Heart left ventricle (tissue), 16 donors: ENCODE results near the gene FAM241B. TPM values are rescaled to one million over a fixed set of nuclear protein-coding genes. Genes with fewer than 3 reads are reported as not detected.

Experiments
- ATAC-seq, 4 donors: fragments of 200-7000 bp; cut with Tn5 transposase; one replicate each; pipeline ENCODE4 v1.9.1; 2020 to 2022; ENCODE audit warnings: moderate library complexity in 4 of 4, mild to moderate bottlenecking in 3 of 4, moderate number of reproducible peaks in 1 of 4
- DNase-seq, 5 donors: peaks; one replicate each; pipeline ENCODE4 v3.0.0-alpha.2; 2020
- H3K27ac ChIP-seq, 12 donors: fragments of 200-600 bp; sonication (generic) in 4 of 12; one replicate each; pipeline versions ENCODE4 v1.5.0 to v1.8.0; 2016 to 2022; ENCODE audit warnings: mild to moderate bottlenecking in 2 of 12
- H3K27me3 ChIP-seq, 9 donors: fragments of 200-600 bp; sonication (generic) in 2 of 9; one replicate each; pipeline versions ENCODE4 v1.5.1 to v1.8.0; 2016 to 2022; ENCODE audit warnings: mild to moderate bottlenecking in 3 of 9
- H3K36me3 ChIP-seq, 9 donors: fragments of 200-600 bp; sonication (generic) in 2 of 9; one replicate each; pipeline versions ENCODE4 v1.5.0 to v1.8.0; 2018 to 2022; ENCODE audit warnings: mild to moderate bottlenecking in 2 of 9
- H3K4me1 ChIP-seq, 12 donors: fragments of 200-600 bp; sonication (generic) in 4 of 12; one replicate each; pipeline versions ENCODE4 v1.5.0 to v1.8.0; 2016 to 2022; ENCODE audit warnings: mild to moderate bottlenecking in 3 of 12
- H3K4me3 ChIP-seq, 12 donors: fragments of 200-600 bp; sonication (generic) in 4 of 12; one replicate each; pipeline versions ENCODE4 v1.5.0 to v1.8.0; 2017 to 2022; ENCODE audit warnings: mild to moderate bottlenecking in 9 of 12, moderate library complexity in 4 of 12
- H3K9me3 ChIP-seq, 12 donors: fragments of 200-600 bp; sonication (generic) in 4 of 12; one replicate each; pipeline versions ENCODE4 v1.5.0 to v1.8.0; 2016 to 2022; ENCODE audit warnings: mild to moderate bottlenecking in 1 of 12
- POLR2A ChIP-seq, 2 donors: fragments of 450-650 bp; IDR thresholded peaks; one replicate each; pipeline ENCODE4 v1.6.1; 2017; ENCODE audit warnings: antibody characterized with exemption in 2 of 2, mild to moderate bottlenecking in 2 of 2, moderate library complexity in 2 of 2
- WGBS, 4 donors: extraction: QIAGEN DNeasy Blood & Tissue Kit in 2 of 4; methylation state at CpG; one replicate each; pipeline versions ENCODE4 v1.1.5 to v1.1.7; 2013 to 2018; 5-methylcytosine and 5-hydroxymethylcytosine counted together
- intact Hi-C, 10 donors: fragments of 100-400 bp; cut with DNase I; formaldehyde crosslinking; loops; one replicate each; pipeline versions ENCODE4 v1.11.1 to v1.14.2; 2022
- polyA plus RNA-seq, 2 donors: library from polyadenylated mRNA; stranded (reverse); fragments of 200-250 nt; gene quantifications; one replicate each; pipeline ENCODE4 v1.2.3, GENCODE V29; 2013
- total RNA-seq, 9 donors: library from RNA; depleted of rRNA in 2 of 9; stranded (reverse); fragments of >200 nt in 2 of 9; fragmentation: NEBNext Ultra II Directional in 3 of 9; extraction: Animal tissue kit (Norgen Biotek cat#: 25700) in 3 of 9; gene quantifications; one replicate each; pipeline versions ENCODE4 v1.1.0 to v1.2.4, GENCODE V29; 2016 to 2023
- TF ChIP-seq, protein P1 (sequence below), 12 donors: fragments of 200-600 bp; sonication (generic) in 4 of 12; IDR thresholded peaks; one replicate each; pipeline versions ENCODE4 v1.5.0 to v1.8.0; 2018 to 2022; ENCODE audit warnings: antibody characterized with exemption in 12 of 12, mild to moderate bottlenecking in 5 of 12
- donor health status: ischemic (EF 13 %, LVEDD 7.1; RV severe dilation, severe dysfunction).
- donor health status: healthy with polysubstance abuse.
- donor health status: DM: no; HTN: yes; CAD: no.
- donor health status: DM: no; HTN: no; CAD: no.
- donor health status: ischemic (EF 25% LVEDD 6.9; RV normal size, moderate dysfunction).
- donor health status: ischemic (EF 25% LVEDD 5.7; RV mildly dilated, moderate dysfunction).
- donor health status: healthy.
- donor health status: DM: yes; HTN: yes; CAD: no.
- donor health status: ischemic (EF 35%, LVEDD 5.7; RV mildly dilated, moderate dysfunction).
- donor health status: nonischemic (EF 11% LVEDD 7.7; RV severe dilation, severe dysfunction).
- donor health status: DM: yes; HTN: yes; CAD: no.
- donor health status: PGD.
- donor health status: ischemic (EF 29% LVEDD 5.4; RV normal size, mild dysfunction).
- donor health status: nonischemic (EF 23%, LVEDD 6.1; RV moderate dilation, normal function).

The FAM241B gene
- total and polyA plus RNA-seq, 11 donors = 0.64 to 7.8 (median 4.5) TPM

- TF ChIP-seq, protein P1, sequence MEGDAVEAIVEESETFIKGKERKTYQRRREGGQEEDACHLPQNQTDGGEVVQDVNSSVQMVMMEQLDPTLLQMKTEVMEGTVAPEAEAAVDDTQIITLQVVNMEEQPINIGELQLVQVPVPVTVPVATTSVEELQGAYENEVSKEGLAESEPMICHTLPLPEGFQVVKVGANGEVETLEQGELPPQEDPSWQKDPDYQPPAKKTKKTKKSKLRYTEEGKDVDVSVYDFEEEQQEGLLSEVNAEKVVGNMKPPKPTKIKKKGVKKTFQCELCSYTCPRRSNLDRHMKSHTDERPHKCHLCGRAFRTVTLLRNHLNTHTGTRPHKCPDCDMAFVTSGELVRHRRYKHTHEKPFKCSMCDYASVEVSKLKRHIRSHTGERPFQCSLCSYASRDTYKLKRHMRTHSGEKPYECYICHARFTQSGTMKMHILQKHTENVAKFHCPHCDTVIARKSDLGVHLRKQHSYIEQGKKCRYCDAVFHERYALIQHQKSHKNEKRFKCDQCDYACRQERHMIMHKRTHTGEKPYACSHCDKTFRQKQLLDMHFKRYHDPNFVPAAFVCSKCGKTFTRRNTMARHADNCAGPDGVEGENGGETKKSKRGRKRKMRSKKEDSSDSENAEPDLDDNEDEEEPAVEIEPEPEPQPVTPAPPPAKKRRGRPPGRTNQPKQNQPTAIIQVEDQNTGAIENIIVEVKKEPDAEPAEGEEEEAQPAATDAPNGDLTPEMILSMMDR (IDR thresholded peaks at IDR 0.05) = no peak
- TF ChIP-seq POLR2A (IDR thresholded peaks at IDR 0.05) = no peak
- Histone ChIP-seq H3K36me3 (no peaks in the 10 kb centered on the region), H3K9me3 (no peaks in the 10 kb centered on the region), H3K27me3 (peaks cover 0 to 14% (median 4%) of the 10 kb centered on the region in 9 donors), H3K27ac (no peak overlapping the region), H3K4me1 (peaks cover 0 to 11% (median 0%) of the 10 kb centered on the region in 12 donors), H3K4me3 (no peak overlapping the region)
- ATAC-seq (no peak), DNase-seq (no peak)
- 86 to 89% (median 86%) methylated on average over 10 of the region's 10 CpGs for WGBS, 4 donors
- intact Hi-C loops = loop anchor here in 1 of 10 donors (10.0 kb wide), 1 partner anchor 137 kb away; no protein-coding TSS in a partner anchor
These were observed 27.8 kb downstream of the FAM241B start for GRCh38 chr10:69657866-69658265.

DNA sequence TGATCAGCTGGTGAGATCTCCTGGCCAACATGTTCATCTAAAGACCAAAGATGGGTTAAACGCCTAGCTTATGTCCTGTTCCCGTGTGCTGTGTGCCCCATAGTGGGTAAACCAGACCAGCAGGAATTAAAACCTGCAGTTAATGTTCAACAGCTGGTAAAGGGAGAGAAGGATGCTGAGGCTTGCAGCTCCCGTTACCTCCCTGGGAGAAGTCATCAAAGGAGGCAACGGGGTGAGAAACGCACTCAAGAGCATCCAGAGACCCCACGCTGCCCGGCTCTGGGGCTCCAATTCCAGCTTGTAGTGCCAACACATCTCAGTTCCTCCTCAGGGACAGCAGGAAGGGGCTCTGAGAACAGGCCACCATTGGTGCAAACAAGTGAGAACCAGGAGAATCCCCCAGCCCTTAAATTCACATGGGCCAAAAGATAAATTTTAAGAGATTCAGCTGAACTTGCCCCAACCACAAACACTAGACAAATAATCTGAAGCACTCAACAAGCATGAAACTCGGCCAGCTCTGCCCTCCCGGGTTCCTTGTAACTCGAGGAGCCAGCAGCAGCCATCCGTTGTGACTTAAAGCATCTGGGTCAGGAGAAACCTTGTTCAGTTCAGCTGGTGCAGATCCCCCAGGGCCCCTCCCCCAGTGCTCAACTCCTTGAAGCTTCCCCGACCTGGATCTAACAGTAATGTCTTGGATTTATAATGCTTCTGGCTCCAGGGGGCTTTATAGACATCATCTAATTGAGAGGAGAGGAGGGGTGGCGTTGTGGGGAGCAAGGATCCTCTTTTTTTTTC is 29.4 kb downstream of the FAM241B start:
- ATAC-seq = no peak
- 65 to 76% (median 72%) methylated on average over 13 of the region's 13 CpGs for WGBS, 4 donors
- H3K27ac ChIP-seq = no peak overlapping the region
- peaks cover 0 to 14% (median 4%) of the 10 kb centered on the region in 9 donors for H3K27me3 ChIP-seq
- H3K4me1 ChIP-seq = peaks cover 0 to 11% (median 0%) of the 10 kb centered on the region in 12 donors
- intact Hi-C loops = loop anchor here in 1 of 10 donors (10.0 kb wide), 1 partner anchor 135 kb away; no protein-coding TSS in a partner anchor
- no peaks in the 10 kb centered on the region for H3K9me3 ChIP-seq
- H3K4me3 ChIP-seq = no peak overlapping the region
- no peak for DNase-seq
- TF ChIP-seq, protein P1 (IDR thresholded peaks at IDR 0.05) = no peak
- no peak for TF ChIP-seq POLR2A (IDR thresholded peaks at IDR 0.05)
- H3K36me3 ChIP-seq = no peaks in the 10 kb centered on the region

DNA sequence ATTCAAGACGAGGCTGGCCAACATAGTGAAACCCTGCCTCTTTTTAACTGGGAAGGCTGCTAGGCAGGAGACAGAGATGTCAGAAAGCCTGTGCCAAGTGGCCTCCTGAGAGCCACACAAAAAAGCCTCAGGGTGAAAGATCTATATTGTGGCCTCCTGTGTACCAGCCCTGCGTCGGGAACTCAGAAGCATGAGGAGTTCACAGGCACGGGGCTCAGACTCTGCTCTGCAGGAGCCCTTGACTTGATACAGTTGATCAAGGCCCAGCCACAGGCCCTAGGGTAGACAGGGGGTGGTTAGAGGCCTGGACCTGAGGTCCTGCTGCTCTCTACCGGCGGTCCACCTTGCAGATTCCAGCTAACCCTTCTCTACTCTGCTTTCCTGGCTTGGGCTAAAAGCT is 30.2 kb downstream of the FAM241B start:
- Histone ChIP-seq H3K27ac (no peak overlapping the region), H3K9me3 (no peaks in the 10 kb centered on the region), H3K36me3 (no peaks in the 10 kb centered on the region), H3K4me3 (no peak overlapping the region), H3K4me1 (peaks cover 0 to 11% (median 0%) of the 10 kb centered on the region in 12 donors), H3K27me3 (peaks cover 0 to 14% (median 4%) of the 10 kb centered on the region in 9 donors)
- TF ChIP-seq, protein P1 (IDR thresholded peaks at IDR 0.05) = no peak
- TF ChIP-seq POLR2A (IDR thresholded peaks at IDR 0.05) = no peak
- intact Hi-C loops = no loop called here
- DNase-seq = no peak
- WGBS, 4 donors = 74 to 82% (median 78%) methylated on average over 5 to 6 of the region's 6 CpGs
- no peak for ATAC-seq

GRCh38 chr10:69661414-69662172 is 31.5 kb downstream of the FAM241B start:
- Histone ChIP-seq H3K27ac (no peak overlapping the region), H3K4me3 (no peak overlapping the region), H3K36me3 (no peaks in the 10 kb centered on the region), H3K9me3 (no peaks in the 10 kb centered on the region), H3K4me1 (peaks cover 0 to 11% (median 0%) of the 10 kb centered on the region in 12 donors), H3K27me3 (peaks cover 0 to 13% (median 4%) of the 10 kb centered on the region in 9 donors)
- no peak for ATAC-seq
- intact Hi-C loops = no loop called here
- WGBS, 4 donors = 58 to 62% (median 60%) methylated on average over 4 of the region's 4 CpGs
- no peak for DNase-seq
- TF ChIP-seq, protein P1 (IDR thresholded peaks at IDR 0.05) = no peak
- TF ChIP-seq POLR2A (IDR thresholded peaks at IDR 0.05) = no peak
